ENCODE measurements around the gene KIAA1755. TPM values are rescaled to one million over a fixed set of nuclear protein-coding genes. Genes with fewer than 3 reads are reported as not detected.

KIAA1755 gene
- total and polyA plus RNA-seq, 10 of the 15 experiments (the other 5 are each of a cell fraction or from before 2014, with no cell fraction given): not detected

DNA sequence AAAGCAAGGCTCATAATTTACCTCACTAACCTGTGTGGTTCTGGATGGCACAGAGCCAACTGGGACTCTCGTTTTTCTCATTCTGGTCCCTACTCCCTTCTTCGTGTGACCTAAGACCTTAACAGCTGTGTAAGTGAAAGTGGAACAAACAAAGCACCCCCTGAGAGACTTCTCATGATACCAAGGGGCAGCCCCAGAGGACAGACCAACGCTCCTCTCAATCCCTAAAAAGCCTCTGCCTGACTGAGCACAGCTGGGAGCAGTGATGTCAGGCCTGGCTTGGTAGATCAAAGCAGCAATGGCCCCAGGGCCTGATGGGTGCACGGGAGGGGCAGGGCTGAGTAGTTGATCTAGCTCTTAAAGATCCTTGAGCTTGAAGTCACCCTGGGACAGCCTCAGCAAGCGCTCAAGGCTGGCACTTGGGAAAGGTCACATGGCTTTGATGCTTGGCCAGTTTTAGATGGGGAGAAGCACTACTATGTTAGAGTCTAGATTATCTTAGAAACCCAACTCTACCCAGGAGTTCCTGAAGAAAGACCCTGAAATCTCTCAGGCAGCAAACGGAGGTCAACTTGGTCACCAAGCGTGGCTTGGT lies 79.2 kb downstream of the KIAA1755 start (continued):
- TF ChIP-seq, protein P1, sequence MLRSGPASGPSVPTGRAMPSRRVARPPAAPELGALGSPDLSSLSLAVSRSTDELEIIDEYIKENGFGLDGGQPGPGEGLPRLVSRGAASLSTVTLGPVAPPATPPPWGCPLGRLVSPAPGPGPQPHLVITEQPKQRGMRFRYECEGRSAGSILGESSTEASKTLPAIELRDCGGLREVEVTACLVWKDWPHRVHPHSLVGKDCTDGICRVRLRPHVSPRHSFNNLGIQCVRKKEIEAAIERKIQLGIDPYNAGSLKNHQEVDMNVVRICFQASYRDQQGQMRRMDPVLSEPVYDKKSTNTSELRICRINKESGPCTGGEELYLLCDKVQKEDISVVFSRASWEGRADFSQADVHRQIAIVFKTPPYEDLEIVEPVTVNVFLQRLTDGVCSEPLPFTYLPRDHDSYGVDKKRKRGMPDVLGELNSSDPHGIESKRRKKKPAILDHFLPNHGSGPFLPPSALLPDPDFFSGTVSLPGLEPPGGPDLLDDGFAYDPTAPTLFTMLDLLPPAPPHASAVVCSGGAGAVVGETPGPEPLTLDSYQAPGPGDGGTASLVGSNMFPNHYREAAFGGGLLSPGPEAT (IDR thresholded peaks at IDR 0.05; ENCODE audit: low read depth): peak; percentile 63; the same call in 1 of the 2 replicates
- TF ChIP-seq SUZ12 (IDR thresholded peaks at IDR 0.05; ENCODE audit: unreplicated experiment) (no peak), YY1 (IDR thresholded peaks at IDR 0.05; ENCODE audit: low read depth, low read length) (no peak), MTA2 (IDR thresholded peaks at IDR 0.05; ENCODE audit: low read depth) (peak; percentile 43; the same call in 1 of the 2 replicates), TCF3 (IDR thresholded peaks at IDR 0.05; ENCODE audit: borderline replicate concordance, insufficient read depth, low read depth, low read length) (0 out of 2 replicates have a peak, but pooled peaks have one; percentile 39), RB1 (IDR thresholded peaks at IDR 0.05; ENCODE audit: borderline replicate concordance) (no peak), ZNF217 (IDR thresholded peaks at IDR 0.05) (no peak), SIN3A (IDR thresholded peaks at IDR 0.05; ENCODE audit: low read depth, low read length) (no peak), SMAD1 (IDR thresholded peaks at IDR 0.05; ENCODE audit: low read depth, partially characterized antibody) (peak; percentile 95), NBN (IDR thresholded peaks at IDR 0.05) (0 out of 2 replicates have a peak, but pooled peaks have one; percentile 29), EP300 (IDR thresholded peaks at IDR 0.05; ENCODE audit: borderline replicate concordance in 1 of 2, control insufficient read depth in 1 of 2, low read depth in 2 of 2, low read length in 2 of 2) (peak in 1 of 2 experiments; percentile 33; a peak in 1 of 4 replicates), DPF2 (IDR thresholded peaks at IDR 0.05) (0 out of 2 replicates have a peak, but pooled peaks have one; percentile 30), TARDBP (IDR thresholded peaks at IDR 0.05; ENCODE audit: borderline replicate concordance) (no peak), BRCA1 (IDR thresholded peaks at IDR 0.05; ENCODE audit: low read depth, low read length) (no peak), STAT1 (conservative IDR thresholded peaks at IDR 0.05) (no peak), IKZF2 (IDR thresholded peaks at IDR 0.05) (peak; percentile 74 to 75; a peak in 2 of 4 replicates)
- TF ChIP-seq, protein P2, sequence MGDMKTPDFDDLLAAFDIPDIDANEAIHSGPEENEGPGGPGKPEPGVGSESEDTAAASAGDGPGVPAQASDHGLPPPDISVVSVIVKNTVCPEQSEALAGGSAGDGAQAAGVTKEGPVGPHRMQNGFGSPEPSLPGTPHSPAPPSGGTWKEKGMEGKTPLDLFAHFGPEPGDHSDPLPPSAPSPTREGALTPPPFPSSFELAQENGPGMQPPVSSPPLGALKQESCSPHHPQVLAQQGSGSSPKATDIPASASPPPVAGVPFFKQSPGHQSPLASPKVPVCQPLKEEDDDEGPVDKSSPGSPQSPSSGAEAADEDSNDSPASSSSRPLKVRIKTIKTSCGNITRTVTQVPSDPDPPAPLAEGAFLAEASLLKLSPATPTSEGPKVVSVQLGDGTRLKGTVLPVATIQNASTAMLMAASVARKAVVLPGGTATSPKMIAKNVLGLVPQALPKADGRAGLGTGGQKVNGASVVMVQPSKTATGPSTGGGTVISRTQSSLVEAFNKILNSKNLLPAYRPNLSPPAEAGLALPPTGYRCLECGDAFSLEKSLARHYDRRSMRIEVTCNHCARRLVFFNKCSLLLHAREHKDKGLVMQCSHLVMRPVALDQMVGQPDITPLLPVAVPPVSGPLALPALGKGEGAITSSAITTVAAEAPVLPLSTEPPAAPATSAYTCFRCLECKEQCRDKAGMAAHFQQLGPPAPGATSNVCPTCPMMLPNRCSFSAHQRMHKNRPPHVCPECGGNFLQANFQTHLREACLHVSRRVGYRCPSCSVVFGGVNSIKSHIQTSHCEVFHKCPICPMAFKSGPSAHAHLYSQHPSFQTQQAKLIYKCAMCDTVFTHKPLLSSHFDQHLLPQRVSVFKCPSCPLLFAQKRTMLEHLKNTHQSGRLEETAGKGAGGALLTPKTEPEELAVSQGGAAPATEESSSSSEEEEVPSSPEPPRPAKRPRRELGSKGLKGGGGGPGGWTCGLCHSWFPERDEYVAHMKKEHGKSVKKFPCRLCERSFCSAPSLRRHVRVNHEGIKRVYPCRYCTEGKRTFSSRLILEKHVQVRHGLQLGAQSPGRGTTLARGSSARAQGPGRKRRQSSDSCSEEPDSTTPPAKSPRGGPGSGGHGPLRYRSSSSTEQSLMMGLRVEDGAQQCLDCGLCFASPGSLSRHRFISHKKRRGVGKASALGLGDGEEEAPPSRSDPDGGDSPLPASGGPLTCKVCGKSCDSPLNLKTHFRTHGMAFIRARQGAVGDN (IDR thresholded peaks at IDR 0.05): no peak
- TF ChIP-seq, protein P3, sequence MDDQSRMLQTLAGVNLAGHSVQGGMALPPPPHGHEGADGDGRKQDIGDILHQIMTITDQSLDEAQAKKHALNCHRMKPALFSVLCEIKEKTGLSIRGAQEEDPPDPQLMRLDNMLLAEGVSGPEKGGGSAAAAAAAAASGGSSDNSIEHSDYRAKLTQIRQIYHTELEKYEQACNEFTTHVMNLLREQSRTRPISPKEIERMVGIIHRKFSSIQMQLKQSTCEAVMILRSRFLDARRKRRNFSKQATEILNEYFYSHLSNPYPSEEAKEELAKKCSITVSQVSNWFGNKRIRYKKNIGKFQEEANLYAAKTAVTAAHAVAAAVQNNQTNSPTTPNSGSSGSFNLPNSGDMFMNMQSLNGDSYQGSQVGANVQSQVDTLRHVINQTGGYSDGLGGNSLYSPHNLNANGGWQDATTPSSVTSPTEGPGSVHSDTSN (IDR thresholded peaks at IDR 0.05; ENCODE audit: insufficient replicate concordance, low read depth, low read length): peak; percentile 10
- TF ChIP-seq, protein P4, sequence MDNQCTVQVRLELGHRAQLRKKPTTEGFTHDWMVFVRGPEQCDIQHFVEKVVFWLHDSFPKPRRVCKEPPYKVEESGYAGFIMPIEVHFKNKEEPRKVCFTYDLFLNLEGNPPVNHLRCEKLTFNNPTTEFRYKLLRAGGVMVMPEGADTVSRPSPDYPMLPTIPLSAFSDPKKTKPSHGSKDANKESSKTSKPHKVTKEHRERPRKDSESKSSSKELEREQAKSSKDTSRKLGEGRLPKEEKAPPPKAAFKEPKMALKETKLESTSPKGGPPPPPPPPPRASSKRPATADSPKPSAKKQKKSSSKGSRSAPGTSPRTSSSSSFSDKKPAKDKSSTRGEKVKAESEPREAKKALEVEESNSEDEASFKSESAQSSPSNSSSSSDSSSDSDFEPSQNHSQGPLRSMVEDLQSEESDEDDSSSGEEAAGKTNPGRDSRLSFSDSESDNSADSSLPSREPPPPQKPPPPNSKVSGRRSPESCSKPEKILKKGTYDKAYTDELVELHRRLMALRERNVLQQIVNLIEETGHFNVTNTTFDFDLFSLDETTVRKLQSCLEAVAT (IDR thresholded peaks at IDR 0.05): no peak
- TF ChIP-seq, protein P5, sequence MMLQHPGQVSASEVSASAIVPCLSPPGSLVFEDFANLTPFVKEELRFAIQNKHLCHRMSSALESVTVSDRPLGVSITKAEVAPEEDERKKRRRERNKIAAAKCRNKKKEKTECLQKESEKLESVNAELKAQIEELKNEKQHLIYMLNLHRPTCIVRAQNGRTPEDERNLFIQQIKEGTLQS (IDR thresholded peaks at IDR 0.05; ENCODE audit: borderline replicate concordance, extremely low read depth, low read depth, low read length): no peak

Measured in GM12878 (cell line).